Thoracic aorta (tissue), 2 donors: ENCODE results near the gene PARP6. TPM values are rescaled to one million over a fixed set of nuclear protein-coding genes. Genes with fewer than 3 reads are reported as not detected.

ENCODE experiments used
- ATAC-seq: fragments of 150-250 bp; one replicate; pipeline ENCODE4 v1.8.0; 2017; ENCODE audit warnings: low read depth; ENCODE audit not compliant: insufficient number of reproducible peaks, low FRiP score
- DNase-seq: peaks from one replicate; pipeline ENCODE4 v3.0.0-alpha.2; 2020; ENCODE audit warnings: low spot score
- H3K27ac ChIP-seq, 2 donors: fragments of 200-600 bp; sonication (generic); 1 replicate in 1 of 2; 2 replicates in 1 of 2; pipeline ENCODE4 v1.5.1; 2016; ENCODE audit warnings: mild to moderate bottlenecking in 2 of 2, moderate library complexity in 2 of 2
- H3K27me3 ChIP-seq: fragments of 200-600 bp; sonication (generic); replicated peaks from 2 replicates; pipeline ENCODE4 v1.6.0; 2016; ENCODE audit warnings: mild to moderate bottlenecking; ENCODE audit not compliant: insufficient read depth
- H3K36me3 ChIP-seq: fragments of 200-600 bp; sonication (generic); one replicate; pipeline ENCODE4 v1.5.1; 2016
- H3K4me1 ChIP-seq, 2 donors: fragments of 200-600 bp; sonication (generic); 1 replicate in 1 of 2; 2 replicates in 1 of 2; pipeline versions ENCODE4 v1.5.1 to v1.6.0; 2016; ENCODE audit warnings: low read depth in 2 of 2, mild to moderate bottlenecking in 1 of 2; ENCODE audit not compliant: control insufficient read depth in 1 of 2
- H3K4me3 ChIP-seq: fragments of 200-600 bp; sonication (generic); 2 replicates; pipeline ENCODE4 v1.5.1; 2016; ENCODE audit warnings: mild to moderate bottlenecking
- H3K9me3 ChIP-seq: fragments of 200-600 bp; sonication (generic); 2 replicates; pipeline ENCODE4 v1.5.1; 2016
- total RNA-seq, 2 donors: library from RNA; depleted of rRNA; stranded (reverse); fragments of >200 nt; gene quantifications; one replicate each; pipeline versions ENCODE4 v1.1.0 to v1.2.3, GENCODE V29; 2016
- TF ChIP-seq, protein P1 (sequence below): fragments of 200-600 bp; sonication (generic); IDR thresholded peaks from one replicate; pipeline ENCODE4 v1.5.1; 2019; ENCODE audit warnings: antibody characterized with exemption

PARP6 gene
- total RNA-seq, 2 donors from 2014 or later: 44.0 to 49.9 TPM

DNA sequence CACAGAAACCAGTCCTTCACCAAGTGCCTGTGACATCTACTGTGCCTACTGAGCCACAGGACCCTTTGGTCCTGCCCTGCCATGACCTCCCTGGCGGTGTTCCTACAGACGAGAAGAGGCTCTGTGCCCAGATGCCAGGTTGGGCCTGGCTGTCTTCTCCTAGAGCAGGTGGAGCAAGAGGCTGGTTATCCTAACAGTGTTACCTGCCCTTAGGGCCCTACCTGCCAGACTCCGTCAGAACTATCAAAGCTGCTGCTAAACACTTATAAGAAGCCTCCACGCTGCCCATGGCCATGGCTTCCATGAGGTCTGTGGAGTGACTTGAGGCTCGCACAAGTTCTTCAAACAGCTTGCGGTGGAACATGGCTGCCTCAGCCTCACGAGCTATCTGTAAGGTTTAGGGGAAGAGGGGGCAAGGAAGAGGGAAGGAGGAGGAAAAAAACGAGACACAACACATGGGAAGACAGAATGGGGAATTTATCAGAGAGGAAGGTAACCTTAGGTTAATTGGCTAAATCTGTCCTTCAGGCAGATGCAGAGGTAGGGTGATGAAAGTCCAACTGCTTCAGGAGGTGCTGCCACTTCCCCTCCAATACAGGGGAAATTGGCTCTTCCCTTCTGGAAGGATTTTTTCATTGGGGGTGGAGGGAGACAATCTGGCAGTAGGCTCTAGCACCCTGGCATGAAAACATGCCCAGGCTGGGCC is 69.4 kb downstream of the PARP6 start:
- ATAC-seq: no peak
- DNase-seq: no peak
- Histone ChIP-seq H3K4me3 (no peak overlapping the region), H3K27ac (peak overlapping the region; percentile 53 to 68), H3K27me3 (no peaks in the 10 kb centered on the region), H3K9me3 (no peaks in the 10 kb centered on the region), H3K4me1 (peaks cover 3 to 16% of the 10 kb centered on the region in 2 donors), H3K36me3 (peaks cover 80% of the 10 kb centered on the region)
- TF ChIP-seq, protein P1, sequence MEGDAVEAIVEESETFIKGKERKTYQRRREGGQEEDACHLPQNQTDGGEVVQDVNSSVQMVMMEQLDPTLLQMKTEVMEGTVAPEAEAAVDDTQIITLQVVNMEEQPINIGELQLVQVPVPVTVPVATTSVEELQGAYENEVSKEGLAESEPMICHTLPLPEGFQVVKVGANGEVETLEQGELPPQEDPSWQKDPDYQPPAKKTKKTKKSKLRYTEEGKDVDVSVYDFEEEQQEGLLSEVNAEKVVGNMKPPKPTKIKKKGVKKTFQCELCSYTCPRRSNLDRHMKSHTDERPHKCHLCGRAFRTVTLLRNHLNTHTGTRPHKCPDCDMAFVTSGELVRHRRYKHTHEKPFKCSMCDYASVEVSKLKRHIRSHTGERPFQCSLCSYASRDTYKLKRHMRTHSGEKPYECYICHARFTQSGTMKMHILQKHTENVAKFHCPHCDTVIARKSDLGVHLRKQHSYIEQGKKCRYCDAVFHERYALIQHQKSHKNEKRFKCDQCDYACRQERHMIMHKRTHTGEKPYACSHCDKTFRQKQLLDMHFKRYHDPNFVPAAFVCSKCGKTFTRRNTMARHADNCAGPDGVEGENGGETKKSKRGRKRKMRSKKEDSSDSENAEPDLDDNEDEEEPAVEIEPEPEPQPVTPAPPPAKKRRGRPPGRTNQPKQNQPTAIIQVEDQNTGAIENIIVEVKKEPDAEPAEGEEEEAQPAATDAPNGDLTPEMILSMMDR: no peak

DNA sequence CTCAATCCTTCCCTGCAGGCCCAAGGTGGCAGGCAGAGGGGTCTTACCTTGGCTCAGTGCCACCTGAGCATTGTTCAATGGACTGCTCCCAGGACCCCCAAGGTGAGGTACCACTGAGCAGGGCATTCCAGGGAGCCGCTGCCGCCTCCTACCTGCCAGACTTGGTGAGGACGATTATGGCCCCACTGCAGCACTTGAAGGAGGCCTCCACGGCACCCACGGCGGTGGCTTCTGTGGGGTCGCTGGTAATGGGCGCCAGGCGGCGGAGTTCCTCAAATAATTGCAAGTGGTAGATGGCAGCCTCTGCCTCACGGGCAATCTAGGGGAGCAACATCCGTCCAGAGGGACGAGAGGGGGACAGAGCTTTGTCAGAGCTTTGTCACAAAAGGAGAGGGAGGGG is 70.1 kb downstream of the PARP6 start:
- Histone ChIP-seq H3K4me1 (peaks cover 3 to 16% of the 10 kb centered on the region in 2 donors), H3K27me3 (no peaks in the 10 kb centered on the region), H3K36me3 (peaks cover 73% of the 10 kb centered on the region), H3K4me3 (no peak overlapping the region), H3K27ac (peak overlapping the region; percentile 53 to 68), H3K9me3 (no peaks in the 10 kb centered on the region)
- TF ChIP-seq, protein P1: no peak
- DNase-seq (no peak), ATAC-seq (no peak)

DNA sequence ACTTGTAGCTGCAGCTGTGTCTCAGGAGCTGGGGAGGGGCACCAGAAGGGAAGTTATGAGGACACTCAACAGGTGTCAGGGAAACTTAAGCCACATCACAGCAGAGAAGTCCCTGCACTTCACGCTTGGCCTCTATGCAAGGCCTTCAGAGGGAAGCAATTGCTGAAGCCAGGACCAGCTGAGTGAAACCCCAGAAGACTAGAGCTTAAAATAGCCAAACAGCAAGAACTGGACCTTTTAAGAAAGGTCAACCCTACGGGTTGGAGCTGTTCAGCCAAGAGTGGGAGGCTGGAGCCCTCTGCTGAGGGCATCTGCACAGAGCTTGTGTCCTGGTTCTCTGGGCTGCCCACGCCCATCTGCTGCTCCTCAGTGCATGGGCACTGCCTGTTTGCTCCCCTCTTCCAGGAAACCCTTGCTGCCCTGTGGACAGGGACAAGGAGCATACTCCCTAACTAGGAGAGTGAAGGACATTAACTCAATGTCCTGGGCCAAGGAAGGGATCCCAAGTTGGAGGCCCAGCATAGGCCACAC is 70.9 kb downstream of the PARP6 start:
- Histone ChIP-seq H3K36me3 (peaks cover 65% of the 10 kb centered on the region), H3K4me1 (peaks cover 3 to 16% of the 10 kb centered on the region in 2 donors), H3K27ac (no peak overlapping the region), H3K27me3 (no peaks in the 10 kb centered on the region), H3K9me3 (no peaks in the 10 kb centered on the region), H3K4me3 (no peak overlapping the region)
- ATAC-seq (no peak), DNase-seq (no peak)
- TF ChIP-seq, protein P1: no peak

DNA sequence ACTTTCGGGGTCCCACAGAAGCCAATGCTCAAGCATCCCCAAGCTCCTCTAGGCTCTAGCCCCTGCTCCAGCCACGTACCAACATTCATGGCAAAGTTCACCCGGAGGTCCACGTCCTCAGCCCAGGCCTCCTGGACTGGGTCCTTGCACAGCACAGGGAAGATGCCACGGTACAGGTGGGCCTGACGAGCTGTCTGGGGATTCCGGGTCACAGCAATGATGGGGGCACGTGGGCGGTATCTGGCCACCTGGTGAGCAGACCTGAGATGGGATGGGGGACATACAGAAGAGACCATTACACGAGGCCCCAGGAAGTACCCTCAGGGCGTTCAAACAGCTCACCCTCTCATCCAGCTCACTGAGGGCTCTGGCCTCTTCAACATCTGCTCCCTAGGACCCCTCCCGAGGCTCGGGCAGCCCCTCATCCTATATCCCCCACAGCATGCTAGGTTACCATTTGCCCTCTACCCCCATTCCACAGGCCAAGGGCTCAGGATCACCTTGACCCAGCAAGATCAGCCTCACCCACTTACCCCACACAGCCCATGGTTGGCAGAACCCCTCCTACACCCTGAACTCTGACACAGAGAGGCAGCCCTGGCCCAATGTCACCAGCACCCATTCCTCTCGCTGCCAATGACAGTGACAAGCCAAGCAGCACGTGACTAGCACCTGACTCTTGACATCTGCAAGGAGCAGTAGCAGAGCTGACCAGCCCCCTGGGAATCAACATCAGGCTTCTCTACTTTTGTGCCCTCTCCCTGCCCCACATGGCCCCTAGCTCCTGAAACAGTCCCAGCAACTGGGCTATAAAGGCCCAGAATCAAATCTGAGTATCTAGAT is 71.7 kb downstream of the PARP6 start:
- DNase-seq (no peak), ATAC-seq (no peak)
- Histone ChIP-seq H3K27ac (no peak overlapping the region), H3K9me3 (no peaks in the 10 kb centered on the region), H3K36me3 (peaks cover 56% of the 10 kb centered on the region), H3K27me3 (no peaks in the 10 kb centered on the region), H3K4me1 (peaks cover 3 to 16% of the 10 kb centered on the region in 2 donors), H3K4me3 (no peak overlapping the region)
- TF ChIP-seq, protein P1: no peak

DNA sequence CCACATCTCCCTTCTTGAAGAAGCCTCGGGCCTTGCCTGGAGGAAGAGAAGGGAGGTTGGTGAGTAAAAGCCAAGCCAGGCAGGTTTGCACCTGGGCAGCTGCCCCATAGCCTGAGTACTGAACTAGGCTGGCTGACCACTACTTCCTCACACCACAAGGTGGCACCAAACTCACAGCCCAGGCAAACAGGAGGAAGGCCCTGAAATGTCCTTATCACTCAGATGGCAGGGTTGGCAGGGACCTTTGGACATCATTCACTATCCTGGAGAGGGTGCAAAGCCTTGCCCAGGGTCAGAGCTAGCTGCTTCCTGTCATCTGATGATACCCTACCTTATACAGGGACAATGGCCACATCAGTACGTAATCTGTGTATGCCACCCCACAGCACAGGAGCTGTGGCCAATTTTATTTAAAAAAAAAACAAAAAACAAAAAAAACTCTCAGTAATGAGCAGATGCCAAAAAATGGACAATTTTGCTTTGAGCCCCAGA is 72.6 kb downstream of the PARP6 start:
- H3K27me3 ChIP-seq: no peaks in the 10 kb centered on the region
- no peak overlapping the region for H3K27ac ChIP-seq
- H3K4me3 ChIP-seq: no peak overlapping the region
- TF ChIP-seq, protein P1: peak; percentile 91
- DNase-seq: no peak
- peaks cover 48% of the 10 kb centered on the region for H3K36me3 ChIP-seq
- no peaks in the 10 kb centered on the region for H3K9me3 ChIP-seq
- peaks cover 3 to 16% of the 10 kb centered on the region in 2 donors for H3K4me1 ChIP-seq
- no peak for ATAC-seq
